HG03103 (cell line): ENCODE results near the gene PBRM1.

Experiments used
- ATAC-seq: cut with Tn5 transposase; IDR thresholded peaks from one replicate; pipeline ENCODE4 v1.9.1; 2021; ENCODE audit warnings: low read depth; ENCODE audit not compliant: unreplicated experiment

PBRM1 gene

GRCh38 chr3:52574056-52574965 is 111.4 kb downstream of the PBRM1 start:
- no peak for ATAC-seq

- no peak for ATAC-seq
Observed at GRCh38 chr3:52572221-52572620, 113.5 kb downstream of the PBRM1 start.

GRCh38 chr3:52570076-52570475 is 115.6 kb downstream of the PBRM1 start:
- no peak for ATAC-seq

- no peak for ATAC-seq
Observed at GRCh38 chr3:52568069-52568468, 117.6 kb downstream of the PBRM1 start.

GRCh38 chr3:52563984-52564383 is 121.7 kb downstream of the PBRM1 start:
- ATAC-seq: no peak

GRCh38 chr3:52561028-52561747 is 124.5 kb downstream of the PBRM1 start:
- ATAC-seq: no peak

- ATAC-seq: no peak
Observed at GRCh38 chr3:52558436-52558835, 127.3 kb downstream of the PBRM1 start.

DNA sequence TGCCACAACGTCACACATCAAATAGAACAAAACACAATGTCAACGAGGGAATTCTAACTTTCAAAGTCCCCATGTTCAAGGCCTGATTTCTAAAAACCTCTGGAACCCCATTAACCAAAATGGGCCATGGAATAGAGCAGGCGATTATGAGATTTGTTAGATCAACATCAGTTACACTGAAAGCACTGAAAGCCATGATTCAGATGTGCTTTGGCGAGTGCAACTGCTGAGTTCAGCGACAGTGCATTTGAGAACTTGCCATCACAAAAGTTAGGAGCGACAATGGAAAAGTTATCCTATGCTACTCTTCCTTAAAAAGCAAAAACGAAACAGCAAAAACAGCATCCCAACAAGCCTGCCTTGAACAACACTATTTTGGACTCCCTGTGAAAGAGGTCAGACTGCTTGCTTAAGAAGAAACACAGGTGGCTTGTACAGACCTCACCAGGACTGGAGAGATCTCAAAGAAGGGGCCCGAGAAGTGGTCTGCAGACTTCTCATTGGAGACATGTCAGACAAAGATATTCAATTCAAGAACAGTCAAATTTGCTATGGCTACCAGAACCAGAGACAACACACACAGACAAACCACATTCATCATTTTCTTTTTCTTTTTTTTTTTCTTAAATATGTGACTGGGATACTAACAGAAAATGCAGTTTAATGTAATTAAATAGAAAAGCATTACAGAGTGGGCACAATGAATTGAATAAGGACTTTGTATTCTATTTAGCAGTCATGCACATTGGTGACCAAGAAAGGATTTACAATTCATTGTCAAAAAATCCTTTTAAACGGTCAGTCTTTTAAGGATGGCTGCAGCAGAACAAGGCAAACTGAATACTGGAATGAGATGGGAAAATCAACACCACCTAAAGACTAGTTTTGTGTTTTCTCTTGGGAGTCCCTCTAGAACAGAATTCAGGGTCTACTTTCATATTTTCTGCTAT is 128.4 kb downstream of the PBRM1 start:
- no peak for ATAC-seq

DNA sequence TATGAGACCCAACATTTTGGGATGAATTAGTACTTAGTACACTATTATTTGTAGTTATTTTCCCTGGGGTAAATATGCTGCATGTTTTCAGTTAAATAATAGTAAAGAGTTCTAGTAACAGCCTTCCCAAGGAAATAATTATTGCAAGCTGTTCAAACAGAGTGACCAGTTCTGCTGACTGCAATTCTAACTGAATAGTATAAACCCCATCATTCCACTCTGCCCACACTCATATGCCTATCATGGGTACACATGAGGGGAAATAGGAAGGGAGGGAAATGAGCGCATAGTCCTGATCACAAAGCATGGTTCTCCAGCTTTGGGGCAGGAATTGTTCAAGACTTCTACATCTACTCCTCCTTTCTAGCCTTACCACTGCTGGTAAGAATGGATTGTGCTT is 130.7 kb downstream of the PBRM1 start:
- no peak for ATAC-seq

- ATAC-seq: no peak
Observed at GRCh38 chr3:52554026-52554755, 131.5 kb downstream of the PBRM1 start.

DNA sequence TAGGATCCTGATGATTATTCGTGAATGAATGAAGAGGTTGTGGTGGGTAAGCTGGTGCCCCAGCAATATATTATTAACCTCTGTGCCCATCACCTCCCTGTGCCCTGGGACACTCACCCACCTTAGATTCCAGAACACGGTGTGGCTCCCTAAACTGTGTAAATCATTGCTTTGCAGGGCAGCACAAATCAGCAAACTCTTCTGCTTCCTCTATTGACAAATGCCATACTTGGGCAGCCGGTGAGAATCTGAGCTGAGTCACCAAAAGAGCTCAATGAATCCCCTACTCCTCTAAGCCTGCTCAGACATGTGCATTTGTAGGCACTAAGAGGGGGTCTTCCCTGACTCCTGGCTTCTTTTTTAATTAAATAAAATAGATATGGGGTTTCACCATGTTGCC is 133.6 kb downstream of the PBRM1 start:
- no peak for ATAC-seq

DNA sequence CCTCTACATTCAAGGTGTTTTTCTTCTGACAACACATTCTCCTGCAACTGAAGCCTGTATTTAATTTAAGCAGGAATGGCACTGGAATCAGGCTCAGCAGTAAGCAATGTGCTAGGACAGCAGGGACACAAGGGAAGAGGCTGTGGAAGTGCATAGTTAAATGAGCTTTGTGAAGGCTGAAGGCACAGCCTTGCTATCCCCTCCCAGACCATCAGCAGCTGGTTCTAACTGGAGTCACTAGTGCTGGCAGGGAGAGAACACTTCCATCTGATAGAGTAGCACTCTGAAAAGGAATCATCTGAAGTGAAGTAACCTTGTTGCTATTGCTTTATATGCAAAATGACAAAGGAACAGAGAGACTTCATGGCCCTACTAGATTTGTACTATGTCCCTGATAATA is 134.6 kb downstream of the PBRM1 start:
- no peak for ATAC-seq

DNA sequence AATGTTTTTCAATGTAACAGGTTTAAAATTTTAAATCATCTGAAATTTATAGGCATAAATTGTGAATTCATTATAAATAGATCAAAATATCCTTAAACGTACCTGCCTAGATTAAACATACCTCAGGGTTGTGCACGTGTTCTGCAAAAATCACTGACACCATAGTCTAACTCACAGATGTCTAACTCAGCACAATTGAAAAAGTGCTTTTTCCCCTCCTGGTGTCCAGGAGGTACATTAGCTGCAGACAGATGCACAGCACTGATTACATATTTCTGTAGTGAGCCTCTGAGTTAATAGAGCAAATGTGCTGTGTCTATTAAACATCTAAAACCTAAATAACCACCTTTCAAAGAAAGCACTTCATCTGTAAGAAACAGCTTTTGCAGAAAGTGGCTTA is 138.6 kb downstream of the PBRM1 start:
- ATAC-seq: no peak

GRCh38 chr3:52546111-52546901 is 139.4 kb downstream of the PBRM1 start:
- no peak for ATAC-seq

DNA sequence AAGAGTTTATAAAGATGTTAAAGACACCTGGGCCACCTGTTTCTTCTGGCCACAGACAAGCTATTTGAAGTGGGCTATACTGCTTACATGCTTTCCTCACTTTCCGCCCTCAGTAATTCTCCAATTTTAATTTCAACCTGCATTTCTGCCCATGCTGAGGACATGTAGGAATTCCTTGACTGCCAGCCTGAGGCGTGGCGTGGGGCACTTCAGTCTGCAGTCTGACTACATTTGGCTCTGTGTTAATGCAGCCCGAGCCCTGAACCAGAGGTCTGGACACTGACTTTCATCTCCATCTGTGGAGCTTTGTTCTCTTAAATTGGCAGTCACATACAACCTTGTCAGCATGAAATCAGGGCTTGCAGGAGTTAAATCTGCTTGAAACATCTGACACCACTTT is 140.8 kb downstream of the PBRM1 start:
- no peak for ATAC-seq

DNA sequence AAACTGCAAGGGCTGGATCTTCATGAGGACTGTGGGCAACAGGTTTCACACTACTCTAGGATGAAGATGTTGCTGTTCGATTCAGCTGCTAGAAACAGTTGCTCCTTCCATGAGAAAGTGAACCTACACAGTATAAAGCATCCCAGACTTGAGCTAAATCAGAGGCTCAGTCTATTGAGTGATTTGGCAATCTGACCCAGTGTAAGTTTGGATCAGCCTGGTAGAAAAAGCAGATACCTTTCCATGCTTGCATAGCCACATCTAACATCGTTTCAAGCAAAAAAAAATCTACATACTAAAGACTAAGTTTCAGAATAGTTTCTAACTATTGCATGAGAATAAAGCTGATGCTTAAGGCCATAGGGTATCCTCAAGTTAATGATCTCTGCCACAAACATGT is 144.7 kb downstream of the PBRM1 start:
- ATAC-seq: no peak

DNA sequence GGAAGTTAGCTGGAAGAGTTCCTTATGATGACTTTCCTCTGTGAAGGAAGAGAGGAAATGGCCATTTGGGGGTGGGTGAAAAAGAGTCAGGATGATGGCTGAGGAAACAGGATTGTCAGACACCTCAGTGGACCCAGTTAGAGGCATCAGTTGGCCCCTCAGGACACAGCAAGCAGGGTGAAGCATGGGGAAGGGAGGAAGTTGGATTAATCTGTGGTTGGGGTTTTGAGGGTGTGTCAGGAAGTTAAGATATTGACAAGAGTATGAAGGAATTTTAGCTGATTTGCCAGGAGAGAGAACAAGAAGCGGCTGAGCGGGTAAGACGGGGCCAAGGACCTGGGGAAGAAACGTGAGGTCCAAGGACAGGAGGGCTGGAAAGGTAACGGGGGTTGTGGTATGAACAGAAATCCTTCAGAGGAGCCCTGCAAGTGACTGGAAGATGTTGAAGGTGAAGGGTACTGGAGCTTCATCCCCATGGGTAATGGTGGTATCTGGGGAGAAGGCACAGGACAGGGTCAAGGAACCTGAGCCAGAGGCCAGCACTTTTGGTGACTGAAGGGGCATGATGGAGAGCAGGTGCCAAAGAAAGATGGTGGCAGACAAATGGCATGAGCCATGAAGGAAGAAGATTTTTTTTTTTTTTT is 146.6 kb downstream of the PBRM1 start:
- no peak for ATAC-seq

DNA sequence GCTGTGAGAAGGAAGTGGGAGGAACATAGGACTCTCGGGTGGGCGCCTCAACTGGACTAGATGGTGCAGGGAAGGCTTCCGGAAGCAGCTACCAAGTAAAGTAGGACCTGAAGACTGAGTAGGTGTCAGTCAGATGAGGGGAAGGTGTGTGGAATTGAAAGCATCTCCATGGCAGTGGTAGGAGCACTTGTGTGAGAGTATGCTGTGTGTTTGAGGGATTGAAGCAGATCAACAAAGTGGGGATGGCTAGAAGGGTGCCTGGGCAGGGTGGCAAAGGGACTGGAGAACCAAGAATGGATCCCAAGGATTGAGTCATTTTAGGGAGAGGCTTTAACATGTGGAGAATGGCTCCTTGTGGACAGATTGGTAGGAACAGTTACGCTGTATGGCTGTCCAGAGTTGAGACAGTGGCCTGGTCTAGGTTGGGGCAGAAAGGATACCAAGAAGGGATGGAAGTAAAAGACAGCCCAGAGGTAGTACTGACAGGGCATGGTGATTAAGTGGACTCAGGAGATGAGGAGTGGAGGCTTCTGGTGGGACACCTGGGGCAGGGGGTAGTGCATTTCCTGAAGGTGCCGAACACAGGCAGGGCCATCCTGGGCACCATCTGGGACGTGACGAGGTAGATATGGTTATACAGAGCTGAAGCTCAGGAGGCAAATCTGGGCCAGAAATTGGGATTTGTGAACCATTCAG is 147.8 kb downstream of the PBRM1 start:
- no peak for ATAC-seq
